ENCODE data around the gene ATP8B3.
"Not testable (repeated sequence)": the region's sequence is repeated elsewhere in the genome, so short reads cannot be mapped to it uniquely, and the experiment has no call there.

ATP8B3 gene

GRCh38 chr19:1815605-1816529 is 3.8 kb upstream of the ATP8B3 start:
- DNase-seq (ENCODE audit: low read depth in 2 of 2): no peak

- DNase-seq (ENCODE audit: low read depth in 2 of 2): no peak
These were observed 2.9 kb upstream of the ATP8B3 start for GRCh38 chr19:1814833-1815604.

- no peak for DNase-seq (ENCODE audit: low read depth in 2 of 2)
These were observed 2.3 kb upstream of the ATP8B3 start for GRCh38 chr19:1814391-1814790.

GRCh38 chr19:1813192-1814182 is 1.4 kb upstream of the ATP8B3 start:
- DNase-seq (ENCODE audit: low read depth in 2 of 2): no peak

GRCh38 chr19:1812426-1813191 is 533 bp upstream of the ATP8B3 start:
- DNase-seq (ENCODE audit: low read depth in 2 of 2): peak; percentile 47 to 67

- peak in 1 of 2 donors; percentile 14 for DNase-seq (ENCODE audit: low read depth in 2 of 2)
These were observed 593 bp downstream of the ATP8B3 start for GRCh38 chr19:1811472-1811894.

- DNase-seq (ENCODE audit: low read depth in 2 of 2): no peak
These were observed 1.5 kb downstream of the ATP8B3 start for GRCh38 chr19:1810439-1811160.

- DNase-seq (ENCODE audit: low read depth in 2 of 2): no peak
These were observed 2.4 kb downstream of the ATP8B3 start for GRCh38 chr19:1809678-1810077.

- DNase-seq (ENCODE audit: low read depth in 2 of 2): no peak
These were observed 3.7 kb downstream of the ATP8B3 start for GRCh38 chr19:1808395-1808731.

GRCh38 chr19:1807695-1808394 is 4.2 kb downstream of the ATP8B3 start:
- DNase-seq (ENCODE audit: low read depth in 2 of 2): no peak

- no peak for DNase-seq (ENCODE audit: low read depth in 2 of 2)
These were observed 4.9 kb downstream of the ATP8B3 start for GRCh38 chr19:1807030-1807694.

GRCh38 chr19:1806184-1807029 is 5.7 kb downstream of the ATP8B3 start:
- DNase-seq (ENCODE audit: low read depth in 2 of 2): no peak

- DNase-seq (ENCODE audit: low read depth in 2 of 2): no peak
These were observed 6.5 kb downstream of the ATP8B3 start for GRCh38 chr19:1805401-1806183.

GRCh38 chr19:1804858-1805257 is 7.2 kb downstream of the ATP8B3 start:
- no peak for DNase-seq (ENCODE audit: low read depth in 2 of 2)

- no peak for DNase-seq (ENCODE audit: low read depth in 2 of 2)
These were observed 12.3 kb downstream of the ATP8B3 start for GRCh38 chr19:1799695-1800342.

GRCh38 chr19:1797313-1797712 is 14.8 kb downstream of the ATP8B3 start:
- not testable (repeated sequence) for DNase-seq (ENCODE audit: low read depth in 2 of 2)

All from stimulated activated CD8-positive, alpha-beta memory T cell treated with anti-CD3 and anti-CD28 coated beads, Interleukin-7, amount 100 ng/mL, for 1 hour (primary cell).